IPS DF 6.9 (cell line): ENCODE results near the gene SLC49A4.

Experiments
- DNase-seq: peaks from one replicate; pipeline ENCODE4 v3.0.0-alpha.2; 2013; ENCODE audit warnings: low read depth, low spot score
- H3K27ac ChIP-seq: one replicate; pipeline ENCODE4 v1.5.1; 2013; ENCODE audit warnings: low read length, control low read depth
- H3K27me3 ChIP-seq: 2 replicates; pipeline ENCODE4 v1.6.1; 2013; ENCODE audit warnings: mild to moderate bottlenecking, low read length; ENCODE audit not compliant: control insufficient read depth, insufficient read depth
- H3K36me3 ChIP-seq: 2 replicates; pipeline ENCODE4 v1.6.1; 2013; ENCODE audit warnings: low read length; ENCODE audit not compliant: control insufficient read depth, insufficient read depth
- H3K4me1 ChIP-seq: 2 replicates; pipeline ENCODE4 v1.6.1; 2013; ENCODE audit warnings: low read length; ENCODE audit not compliant: control insufficient read depth, insufficient read depth
- H3K4me3 ChIP-seq: 2 replicates; pipeline ENCODE4 v1.5.1; 2013; ENCODE audit warnings: mild to moderate bottlenecking, low read length
- H3K9me3 ChIP-seq: 2 replicates; pipeline ENCODE4 v1.6.1; 2013; ENCODE audit warnings: low read length, inconsistent platforms; ENCODE audit not compliant: control insufficient read depth, insufficient read depth
- WGBS: extraction: QIAGEN DNeasy Blood & Tissue Kit; methylation state at CpG from one replicate; pipeline ENCODE4 v1.1.7; 2013; ENCODE audit warnings: mixed read lengths, missing lambda C conversion rate; ENCODE audit not compliant: insufficient read length, insufficient coverage; 5-methylcytosine and 5-hydroxymethylcytosine counted together

SLC49A4 gene

GRCh38 chr3:122858373-122858772 is 63.5 kb downstream of the SLC49A4 start:
- no peak for DNase-seq
- no CpG with 5 or more reads among the region's 1 CpG for WGBS
- no peaks in the 10 kb centered on the region for H3K9me3 ChIP-seq
- H3K27me3 ChIP-seq = no peaks in the 10 kb centered on the region
- no peak overlapping the region for H3K27ac ChIP-seq
- no peaks in the 10 kb centered on the region for H3K36me3 ChIP-seq
- no peaks in the 10 kb centered on the region for H3K4me1 ChIP-seq
- H3K4me3 ChIP-seq = no peak overlapping the region

GRCh38 chr3:122859021-122859805 is 64.3 kb downstream of the SLC49A4 start:
- Histone ChIP-seq H3K27ac (no peak overlapping the region), H3K4me3 (no peak overlapping the region), H3K9me3 (no peaks in the 10 kb centered on the region), H3K27me3 (no peaks in the 10 kb centered on the region), H3K4me1 (no peaks in the 10 kb centered on the region), H3K36me3 (no peaks in the 10 kb centered on the region)
- no peak for DNase-seq
- WGBS = no CpG with 5 or more reads among the region's 5 CpGs

- H3K27me3 ChIP-seq = no peaks in the 10 kb centered on the region
- DNase-seq = no peak
- no peaks in the 10 kb centered on the region for H3K36me3 ChIP-seq
- no peak overlapping the region for H3K27ac ChIP-seq
- H3K4me1 ChIP-seq = no peaks in the 10 kb centered on the region
- no peak overlapping the region for H3K4me3 ChIP-seq
- H3K9me3 ChIP-seq = no peaks in the 10 kb centered on the region
Measured at GRCh38 chr3:122862381-122862780, 67.5 kb downstream of the SLC49A4 start.

GRCh38 chr3:122864498-122864897 is 69.6 kb downstream of the SLC49A4 start:
- H3K27ac ChIP-seq = no peak overlapping the region
- H3K27me3 ChIP-seq = no peaks in the 10 kb centered on the region
- H3K36me3 ChIP-seq = no peaks in the 10 kb centered on the region
- no peaks in the 10 kb centered on the region for H3K4me1 ChIP-seq
- H3K4me3 ChIP-seq = no peak overlapping the region
- H3K9me3 ChIP-seq = no peaks in the 10 kb centered on the region
- DNase-seq = no peak

GRCh38 chr3:122868322-122868721 is 73.5 kb downstream of the SLC49A4 start:
- H3K9me3 ChIP-seq = no peaks in the 10 kb centered on the region
- H3K4me1 ChIP-seq = no peaks in the 10 kb centered on the region
- H3K27me3 ChIP-seq = no peaks in the 10 kb centered on the region
- no peak for DNase-seq
- H3K36me3 ChIP-seq = no peaks in the 10 kb centered on the region
- no peak overlapping the region for H3K4me3 ChIP-seq
- no peak overlapping the region for H3K27ac ChIP-seq

- H3K9me3 ChIP-seq = no peaks in the 10 kb centered on the region
- no peak overlapping the region for H3K27ac ChIP-seq
- no peaks in the 10 kb centered on the region for H3K27me3 ChIP-seq
- H3K4me3 ChIP-seq = no peak overlapping the region
- DNase-seq = no peak
- no CpG with 5 or more reads among the region's 9 CpGs for WGBS
- H3K36me3 ChIP-seq = no peaks in the 10 kb centered on the region
- H3K4me1 ChIP-seq = no peaks in the 10 kb centered on the region
Measured at GRCh38 chr3:122873741-122874515, 79.1 kb downstream of the SLC49A4 start.

GRCh38 chr3:122875547-122876127 is 80.8 kb downstream of the SLC49A4 start:
- no peaks in the 10 kb centered on the region for H3K36me3 ChIP-seq
- no peak overlapping the region for H3K4me3 ChIP-seq
- no peak overlapping the region for H3K27ac ChIP-seq
- H3K27me3 ChIP-seq = no peaks in the 10 kb centered on the region
- H3K4me1 ChIP-seq = no peaks in the 10 kb centered on the region
- H3K9me3 ChIP-seq = no peaks in the 10 kb centered on the region
- no peak for DNase-seq

- no peak for DNase-seq
- Histone ChIP-seq H3K27ac (no peak overlapping the region), H3K36me3 (no peaks in the 10 kb centered on the region), H3K27me3 (no peaks in the 10 kb centered on the region), H3K9me3 (no peaks in the 10 kb centered on the region), H3K4me3 (no peak overlapping the region), H3K4me1 (no peaks in the 10 kb centered on the region; the same call in 1 of the 2 replicates)
- no CpG with 5 or more reads among the region's 4 CpGs for WGBS
Measured at GRCh38 chr3:122880173-122880572, 85.3 kb downstream of the SLC49A4 start.

GRCh38 chr3:122880624-122881023 is 85.8 kb downstream of the SLC49A4 start:
- Histone ChIP-seq H3K27ac (no peak overlapping the region), H3K4me1 (no peaks in the 10 kb centered on the region; the same call in 1 of the 2 replicates), H3K9me3 (no peaks in the 10 kb centered on the region), H3K27me3 (no peaks in the 10 kb centered on the region), H3K36me3 (no peaks in the 10 kb centered on the region), H3K4me3 (no peak overlapping the region)
- no peak for DNase-seq
- no CpG with 5 or more reads among the region's 4 CpGs for WGBS

- Histone ChIP-seq H3K9me3 (no peaks in the 10 kb centered on the region), H3K4me3 (no peak overlapping the region), H3K36me3 (no peaks in the 10 kb centered on the region), H3K4me1 (no peaks in the 10 kb centered on the region; the same call in 1 of the 2 replicates), H3K27ac (no peak overlapping the region), H3K27me3 (no peaks in the 10 kb centered on the region)
- WGBS = no CpG with 5 or more reads among the region's 2 CpGs
- no peak for DNase-seq
Measured at GRCh38 chr3:122882361-122882947, 87.6 kb downstream of the SLC49A4 start.
